CD4-positive, alpha-beta T cell treated with Interleukin-4 for 1 hour (primary cell): ENCODE data around the gene SLC6A13.

ENCODE experiments used
- DNase-seq, 2 donors: peaks; one replicate each; pipeline ENCODE4 v3.0.0-alpha.2; 2020 to 2022

Gene SLC6A13

DNA sequence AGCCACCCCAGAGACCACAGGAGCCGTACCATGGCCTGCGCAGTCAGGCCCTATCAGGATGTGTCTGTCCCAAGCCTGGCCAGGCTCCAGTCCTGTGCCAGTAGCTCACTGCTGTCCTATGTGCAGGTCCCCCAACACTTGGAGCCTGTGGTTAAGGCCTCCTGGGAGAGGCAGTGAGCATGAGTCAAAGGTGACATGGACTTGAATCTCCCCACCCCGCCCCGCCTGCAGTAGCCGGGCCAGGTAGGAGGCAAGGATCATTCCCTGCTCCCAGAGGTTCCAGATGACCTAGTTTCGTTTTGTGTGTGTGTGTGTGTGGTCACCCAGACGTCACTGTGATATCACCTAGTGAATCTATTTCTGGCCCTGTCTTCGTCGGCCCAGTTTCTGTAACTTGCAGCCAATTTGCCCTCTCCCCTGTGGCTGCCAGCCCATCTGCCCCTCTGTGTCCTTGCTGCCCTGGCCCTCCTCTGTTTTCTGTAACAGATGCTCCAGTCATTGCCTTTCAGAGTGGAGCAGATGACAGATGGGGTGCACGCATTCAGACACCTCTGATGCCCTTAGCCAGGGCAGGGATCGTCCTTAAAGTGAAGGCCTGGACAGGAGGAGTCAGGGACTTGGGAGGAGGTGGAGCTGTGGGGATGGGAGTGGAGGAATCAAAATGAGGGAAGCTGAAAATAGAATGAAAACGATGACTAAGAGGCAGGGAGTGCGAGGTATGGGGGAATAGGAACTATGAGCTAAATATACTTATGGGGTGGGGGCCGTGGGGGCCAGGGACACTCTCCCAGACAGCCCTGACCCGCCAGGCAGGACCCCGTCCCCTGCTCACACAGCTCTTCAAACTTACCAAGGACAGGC lies 86.1 kb downstream of the SLC6A13 start:
- no peak for DNase-seq

GRCh38 chr12:175759-176158 lies 86.9 kb downstream of the SLC6A13 start:
- DNase-seq, result no peak

- no peak for DNase-seq
These were observed 87.4 kb downstream of the SLC6A13 start for GRCh38 chr12:175250-175649.

GRCh38 chr12:174596-174995 lies 88.0 kb downstream of the SLC6A13 start:
- no peak for DNase-seq

DNA sequence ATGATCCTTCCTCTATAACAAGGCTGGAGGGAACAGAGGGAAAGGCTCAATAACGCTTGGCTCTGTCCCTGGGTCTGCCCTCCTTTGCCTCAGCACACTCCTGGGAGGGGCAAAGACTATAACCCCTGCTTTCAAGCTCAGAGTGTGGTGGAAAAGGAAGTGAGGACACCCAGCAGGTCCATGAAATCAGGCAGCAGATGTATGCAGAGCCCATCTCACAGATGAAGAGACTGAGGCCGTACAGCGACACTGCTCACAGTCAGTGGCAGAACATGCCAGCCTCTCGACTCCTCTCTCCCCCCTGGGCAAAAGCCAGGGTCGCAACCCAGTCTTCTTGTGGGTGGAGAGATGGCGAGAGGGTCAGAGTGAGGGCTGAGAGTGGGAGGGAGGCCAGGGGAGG lies 88.5 kb downstream of the SLC6A13 start:
- no peak for DNase-seq

DNA sequence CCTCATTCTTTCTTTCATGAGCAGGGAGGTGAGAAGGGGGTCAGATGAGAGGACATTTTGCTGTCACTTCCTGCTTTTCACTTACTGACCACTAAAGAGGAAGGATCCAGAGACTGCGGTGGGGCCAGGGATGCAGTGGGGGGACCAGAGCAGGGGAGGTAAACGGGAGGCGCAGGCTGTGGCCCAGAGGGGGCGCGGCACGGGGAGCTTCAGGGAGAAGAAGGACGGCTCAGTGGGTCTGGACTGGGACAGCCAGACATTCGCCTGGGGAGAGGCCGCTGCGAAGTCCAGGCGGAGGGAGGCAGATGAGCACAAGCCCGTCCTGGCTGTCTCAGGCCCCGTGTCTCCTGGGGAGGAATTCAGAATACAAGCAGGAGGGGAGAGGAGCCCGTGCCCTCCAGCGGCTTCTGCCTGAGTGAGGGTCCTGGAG lies 89.9 kb downstream of the SLC6A13 start:
- no peak for DNase-seq

GRCh38 chr12:171743-172676 lies 90.6 kb downstream of the SLC6A13 start:
- DNase-seq, result no peak

GRCh38 chr12:171276-171675 lies 91.4 kb downstream of the SLC6A13 start:
- DNase-seq, result no peak
